Neural cell (in vitro differentiated cells): ENCODE data around the gene RERE. TPM values are rescaled to one million over a fixed set of nuclear protein-coding genes. Genes with fewer than 3 reads are reported as not detected.

Experiments
- H2AFZ ChIP-seq: fragments of 200-600, 300-800 bp; sonication (generic), shearing (Covaris generic); 2 replicates; pipeline ENCODE4 v1.6.0; 2014; ENCODE audit warnings: low read depth, mild to moderate bottlenecking, antibody characterized with exemption, low read length, moderate library complexity
- H3F3A ChIP-seq: fragments of 200-600 bp; shearing (Covaris generic); 2 replicates; pipeline ENCODE4 v1.6.1; 2016; ENCODE audit warnings: mild to moderate bottlenecking, moderate library complexity, mixed read lengths, antibody characterized with exemption, low read length; ENCODE audit not compliant: insufficient read depth, poor library complexity, severe bottlenecking
- H3K27ac ChIP-seq: fragments of 200-600, 300-800 bp; sonication (generic), shearing (Covaris generic); 2 replicates; pipeline ENCODE4 v1.5.1; 2014; ENCODE audit warnings: mild to moderate bottlenecking, low read length, moderate library complexity
- H3K27me3 ChIP-seq: fragments of 300-800, 200-600 bp; sonication (generic), shearing (Covaris generic); 2 replicates; pipeline ENCODE4 v1.6.0; 2014; ENCODE audit warnings: mild to moderate bottlenecking, low read depth, low read length, moderate library complexity; ENCODE audit not compliant: insufficient read depth
- H3K36me3 ChIP-seq: fragments of 300-800, 200-600 bp; sonication (generic), shearing (Covaris generic); 2 replicates; pipeline ENCODE4 v1.5.1; 2014; ENCODE audit warnings: mild to moderate bottlenecking, antibody characterized with exemption, low read length, moderate library complexity; ENCODE audit not compliant: insufficient read depth
- H3K4me2 ChIP-seq: fragments of 300-800, 200-600 bp; sonication (generic), shearing (Covaris generic); 2 replicates; pipeline ENCODE4 v1.6.0; 2014; ENCODE audit warnings: mild to moderate bottlenecking, low read length
- H3K4me3 ChIP-seq: fragments of 300-800, 200-600 bp; sonication (generic), shearing (Covaris generic); 2 replicates; pipeline ENCODE4 v1.5.1; 2014; ENCODE audit warnings: mild to moderate bottlenecking, low read length, moderate library complexity
- H3K79me2 ChIP-seq: fragments of 200-600 bp; shearing (Covaris generic); replicated peaks from 2 replicates; pipeline ENCODE4 v1.6.0; 2014; ENCODE audit warnings: mild to moderate bottlenecking, low read length, moderate library complexity; ENCODE audit not compliant: insufficient read depth
- H3K9ac ChIP-seq: fragments of 300-800, 200-600 bp; sonication (generic), shearing (Covaris generic); 2 replicates; pipeline ENCODE4 v1.6.1; 2016; ENCODE audit warnings: mild to moderate bottlenecking, low read length, mixed read lengths
- H3K9me2 ChIP-seq: fragments of 200-600 bp; shearing (Covaris generic); 2 replicates; pipeline ENCODE4 v1.6.1; 2016; ENCODE audit warnings: mild to moderate bottlenecking, low read length, mixed read lengths; ENCODE audit not compliant: insufficient read depth
- H3K9me3 ChIP-seq: fragments of 200-600, 300-800 bp; sonication (generic), shearing (Covaris generic); 2 replicates; pipeline ENCODE4 v1.6.1; 2016; ENCODE audit warnings: mild to moderate bottlenecking, mixed run types, low read length, moderate library complexity, mixed read lengths
- H4K20me1 ChIP-seq: fragments of 200-600 bp; shearing (Covaris generic); 2 replicates; pipeline ENCODE4 v1.6.1; 2016; ENCODE audit warnings: mild to moderate bottlenecking, mixed run types; ENCODE audit not compliant: insufficient read depth
- CTCF ChIP-seq: fragments of 450-650 bp; IDR thresholded peaks from 2 replicates; pipeline ENCODE4 v1.5.1; 2014; ENCODE audit warnings: antibody characterized with exemption, mild to moderate bottlenecking, moderate library complexity; ENCODE audit not compliant: poor library complexity, severe bottlenecking
- EP300 ChIP-seq: fragments of 450-650 bp; conservative IDR thresholded peaks from 2 replicates; pipeline ENCODE4 v1.6.1; 2014; ENCODE audit warnings: antibody characterized with exemption, mild to moderate bottlenecking, moderate library complexity; ENCODE audit not compliant: poor library complexity, severe bottlenecking
- EZH2 ChIP-seq: fragments of 200-600, 300-800 bp; shearing (Covaris generic), sonication (generic); IDR thresholded peaks from 2 replicates; pipeline ENCODE4 v1.6.1; 2014; ENCODE audit warnings: antibody characterized with exemption, low read length, borderline replicate concordance, mild to moderate bottlenecking; ENCODE audit not compliant: insufficient read depth, poor library complexity, severe bottlenecking
- MXI1 ChIP-seq: fragments of 450-650 bp; conservative IDR thresholded peaks from 2 replicates; pipeline ENCODE4 v1.6.1; 2014; ENCODE audit warnings: antibody characterized with exemption, mild to moderate bottlenecking; ENCODE audit not compliant: poor library complexity, severe bottlenecking
- POLR2AphosphoS5 ChIP-seq: IDR thresholded peaks from 2 replicates; pipeline ENCODE4 v1.6.1; 2012
- RAD21 ChIP-seq: fragments of 450-650 bp; conservative IDR thresholded peaks from 2 replicates; pipeline ENCODE4 v1.6.1; 2014; ENCODE audit warnings: antibody characterized with exemption, mild to moderate bottlenecking, moderate library complexity
- REST ChIP-seq: IDR thresholded peaks from 2 replicates; pipeline ENCODE4 v1.6.1; 2012; ENCODE audit warnings: borderline replicate concordance
- SMC3 ChIP-seq: fragments of 450-650 bp; conservative IDR thresholded peaks from 2 replicates; pipeline ENCODE4 v1.6.1; 2014; ENCODE audit warnings: antibody characterized with exemption, mild to moderate bottlenecking, moderate library complexity; ENCODE audit not compliant: poor library complexity
- TAF1 ChIP-seq: IDR thresholded peaks from 2 replicates; pipeline ENCODE4 v1.6.1; 2012; ENCODE audit warnings: low read depth
- polyA plus RNA-seq: library from polyadenylated mRNA; depleted of rRNA; stranded (reverse); fragments of >200 nt; gene quantifications from 2 replicates; pipeline ENCODE4 v1.2.3, GENCODE V29; 2014

The RERE gene
- polyA plus RNA-seq, 1 donor from 2014 or later = 21.0 TPM

- Histone ChIP-seq H3K9me3 (no peaks in the 10 kb centered on the region), H4K20me1 (no peaks in the 10 kb centered on the region), H3K27me3 (no peaks in the 10 kb centered on the region), H2AFZ (no peak overlapping the region), H3K27ac (no peak overlapping the region), H3K36me3 (no peaks in the 10 kb centered on the region), H3K4me2 (no peak overlapping the region), H3K4me3 (no peak overlapping the region), H3K79me2 (peaks cover 14% of the 10 kb centered on the region), H3K9me2 (no peaks in the 10 kb centered on the region), H3K9ac (no peak overlapping the region), H3F3A (no peaks in the 10 kb centered on the region)
- TF ChIP-seq TAF1 = no peak
- TF ChIP-seq POLR2AphosphoS5 = no peak
- no peak for TF ChIP-seq CTCF
- TF ChIP-seq MXI1 = no peak
- TF ChIP-seq SMC3 = no peak
- TF ChIP-seq EZH2 = no peak
- TF ChIP-seq EP300 = no peak
- no peak for TF ChIP-seq RAD21
- TF ChIP-seq REST = no peak
Observed at GRCh38 chr1:8496473-8496872, 321.0 kb downstream of the RERE start.

GRCh38 chr1:8495928-8496401, 321.5 kb downstream of the RERE start:
- Histone ChIP-seq H3K79me2 (peaks cover 14% of the 10 kb centered on the region), H2AFZ (no peak overlapping the region), H3K9me3 (no peaks in the 10 kb centered on the region), H3K4me3 (no peak overlapping the region), H3K36me3 (no peaks in the 10 kb centered on the region), H3K9me2 (no peaks in the 10 kb centered on the region), H3K27me3 (no peaks in the 10 kb centered on the region), H3K27ac (no peak overlapping the region), H3K9ac (no peak overlapping the region), H3F3A (no peaks in the 10 kb centered on the region), H3K4me2 (no peak overlapping the region), H4K20me1 (no peaks in the 10 kb centered on the region)
- TF ChIP-seq EZH2 (no peak), SMC3 (no peak), CTCF (no peak), EP300 (no peak), POLR2AphosphoS5 (no peak), MXI1 (no peak), REST (no peak), RAD21 (no peak), TAF1 (no peak)
